Naive thymus-derived CD8-positive, alpha-beta T cell (primary cell): ENCODE data around the gene NAIF1. TPM values are rescaled to one million over a fixed set of nuclear protein-coding genes. Genes with fewer than 3 reads are reported as not detected.
A peak's percentile ranks its signal among the peaks of the same experiment; 100 is the strongest.
"Not testable (repeated sequence)": the region's sequence is repeated elsewhere in the genome, so short reads cannot be mapped to it uniquely, and the experiment has no call there.

Source experiments
- ATAC-seq, 2 donors: fragments of 150-1000 bp; cut with Tn5 transposase in 1 of 2; sonication (Bioruptor Pico), chemical (Tn5 transposase) in 1 of 2; 1 replicate in 1 of 2; 2 replicates in 1 of 2; pipeline ENCODE4 v1.10.0; 2021; ENCODE audit warnings: mild to moderate bottlenecking in 2 of 2, moderate library complexity in 2 of 2
- POLR2A ChIA-PET: fragments of 350-600 bp; sonication (Branson Sonifier 250); formaldehyde crosslinking; loops from one replicate; lab custom pipeline; 2021; ENCODE audit warnings: antibody characterized with exemption; lab: Charles Lee
- DNase-seq, 10 donors: peaks; one replicate each; pipeline versions ENCODE4 v3.0.0 to v3.0.0-alpha.2; 2020 to 2022
- H3K27ac Mint-ChIP-seq, 10 donors: one replicate each; pipeline ENCODE4 v1.8.0; 2020 to 2022; ENCODE audit warnings: mild to moderate bottlenecking in 10 of 10, mixed read lengths in 10 of 10, moderate library complexity in 4 of 10, inconsistent platforms in 1 of 10
- H3K27me3 Mint-ChIP-seq, 5 donors: one replicate each; pipeline ENCODE4 v1.8.0; 2021 to 2022; ENCODE audit warnings: mixed read lengths in 5 of 5
- H3K36me3 Mint-ChIP-seq, 3 donors: one replicate each; pipeline ENCODE4 v1.8.0; 2020 to 2022; ENCODE audit warnings: mixed read lengths in 3 of 3, mild to moderate bottlenecking in 2 of 3, inconsistent platforms in 1 of 3
- H3K4me1 Mint-ChIP-seq, 4 donors: one replicate each; pipeline ENCODE4 v1.8.0; 2021 to 2022; ENCODE audit warnings: mixed read lengths in 4 of 4
- H3K4me3 Mint-ChIP-seq, 10 donors: one replicate each; pipeline ENCODE4 v1.8.0; 2020 to 2022; ENCODE audit warnings: mild to moderate bottlenecking in 10 of 10, mixed read lengths in 10 of 10, moderate library complexity in 6 of 10, inconsistent platforms in 1 of 10
- H3K9me3 Mint-ChIP-seq, 9 donors: one replicate each; pipeline ENCODE4 v1.8.0; 2020 to 2022; ENCODE audit warnings: mixed read lengths in 9 of 9, mild to moderate bottlenecking in 3 of 9, inconsistent platforms in 1 of 9, moderate library complexity in 1 of 9
- polyA plus RNA-seq, 3 donors: library from polyadenylated mRNA; unstranded; fragments of 300-500 nt; fragmentation: Illumina TruSeq; gene quantifications; one replicate each; pipeline ENCODE4 v1.2.3, GENCODE V29; 2021
- total RNA-seq, 8 experiments: library from RNA in 2 of 8; stranded (reverse) in 2 of 8; gene quantifications; one replicate each; pipeline ENCODE4 v1.2.3 and lab custom pipeline; 2021 to 2026

Gene NAIF1
- total and polyA plus RNA-seq, 5 experiments from 2014 or later = 10.1 to 18.3 (median 13.3) TPM

DNA sequence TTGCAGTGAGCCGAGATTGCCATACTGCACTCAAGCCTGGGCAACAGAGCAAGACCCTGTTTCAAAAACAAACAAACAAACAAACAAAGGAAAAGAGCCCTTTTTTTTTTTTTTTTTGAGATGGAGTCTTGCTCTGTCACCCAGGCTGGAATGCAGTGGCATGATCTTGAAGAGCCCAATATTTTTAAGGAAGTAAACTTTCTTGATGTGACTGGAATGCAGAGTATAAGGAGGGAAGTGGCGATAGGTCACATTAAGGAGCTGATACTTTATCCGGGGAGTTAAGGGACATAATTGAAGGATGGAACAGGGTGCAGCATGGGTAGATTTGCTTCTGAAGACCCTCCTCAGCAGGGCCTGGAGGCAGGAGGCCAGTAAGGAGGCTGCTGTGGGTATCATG, 13.0 kb downstream of the NAIF1 start:
- no peaks in the 10 kb centered on the region for H3K27me3 Mint-ChIP-seq
- ATAC-seq = no peak
- peaks cover 0 to 15% (median 5%) of the 10 kb centered on the region in 4 donors for H3K4me1 Mint-ChIP-seq
- peak overlapping the region in 2 of 10 donors; percentile 23 to 65 for H3K27ac Mint-ChIP-seq
- no peaks in the 10 kb centered on the region for H3K36me3 Mint-ChIP-seq
- no peaks in the 10 kb centered on the region for H3K9me3 Mint-ChIP-seq
- POLR2A ChIA-PET = interaction anchor here (0.7 kb wide), 1 partner anchor 121 kb away, joined by 4 read pairs; no protein-coding TSS in a partner anchor
- H3K4me3 Mint-ChIP-seq = no peak overlapping the region
- no peak for DNase-seq

GRCh38 chr9:128053560-128053959, 13.6 kb downstream of the NAIF1 start:
- POLR2A ChIA-PET = no interaction called here
- H3K27ac Mint-ChIP-seq = no peak overlapping the region
- no peak for ATAC-seq

GRCh38 chr9:128051932-128052709, 15.0 kb downstream of the NAIF1 start:
- Mint-ChIP-seq H3K36me3 (no peaks in the 10 kb centered on the region), H3K27me3 (no peaks in the 10 kb centered on the region), H3K9me3 (no peaks in the 10 kb centered on the region), H3K4me3 (no peak overlapping the region), H3K27ac (no peak overlapping the region), H3K4me1 (peaks cover 0 to 12% (median 5%) of the 10 kb centered on the region in 4 donors)
- POLR2A ChIA-PET = interaction anchor here (0.5 to 1.4 kb wide), 4 partner anchors 16 to 116 kb away, joined by 3 to 8 read pairs (median 3); partner anchors contain the start of genes NAIF1 and SLC25A25
- no peak for ATAC-seq
- no peak for DNase-seq

More at GRCh38 chr9:128053560-128053959, 13.6 kb downstream of the NAIF1 start:
- Mint-ChIP-seq H3K36me3 (no peaks in the 10 kb centered on the region), H3K27me3 (no peaks in the 10 kb centered on the region), H3K4me1 (peaks cover 0 to 15% (median 5%) of the 10 kb centered on the region in 4 donors), H3K4me3 (no peak overlapping the region), H3K9me3 (no peaks in the 10 kb centered on the region)
- DNase-seq = no peak

DNA sequence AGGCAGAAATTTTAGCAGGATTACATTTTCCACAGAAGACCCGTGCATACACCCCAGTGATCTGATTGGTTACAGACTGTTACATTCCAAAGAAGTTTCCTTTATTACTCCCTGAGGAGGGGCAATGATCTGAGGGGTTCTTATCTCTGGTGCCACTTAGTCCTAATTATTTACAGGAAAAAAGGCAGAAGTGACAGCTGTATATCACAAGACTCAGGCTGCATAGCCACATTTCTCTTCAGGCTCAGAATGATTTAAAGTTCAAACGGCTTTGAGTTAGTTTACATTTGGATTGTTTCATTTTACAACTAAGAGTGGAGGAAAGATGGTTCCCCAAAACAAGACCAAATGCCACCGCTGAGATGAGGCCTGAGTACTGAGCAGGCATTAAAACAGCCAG, 17.3 kb downstream of the NAIF1 start:
- no peaks in the 10 kb centered on the region for H3K9me3 Mint-ChIP-seq
- H3K36me3 Mint-ChIP-seq = no peaks in the 10 kb centered on the region
- H3K27me3 Mint-ChIP-seq = no peaks in the 10 kb centered on the region
- no peak for ATAC-seq
- H3K4me1 Mint-ChIP-seq = peaks cover 0 to 12% (median 4%) of the 10 kb centered on the region in 4 donors
- H3K4me3 Mint-ChIP-seq = no peak overlapping the region
- H3K27ac Mint-ChIP-seq = peak overlapping the region in 1 of 10 donors; percentile 72
- no peak for DNase-seq
- POLR2A ChIA-PET = no interaction called here

GRCh38 chr9:128048663-128049062, 18.5 kb downstream of the NAIF1 start:
- no peak for DNase-seq
- H3K9me3 Mint-ChIP-seq = no peaks in the 10 kb centered on the region
- peaks cover 0 to 8% (median 0%) of the 10 kb centered on the region in 4 donors for H3K4me1 Mint-ChIP-seq

DNA sequence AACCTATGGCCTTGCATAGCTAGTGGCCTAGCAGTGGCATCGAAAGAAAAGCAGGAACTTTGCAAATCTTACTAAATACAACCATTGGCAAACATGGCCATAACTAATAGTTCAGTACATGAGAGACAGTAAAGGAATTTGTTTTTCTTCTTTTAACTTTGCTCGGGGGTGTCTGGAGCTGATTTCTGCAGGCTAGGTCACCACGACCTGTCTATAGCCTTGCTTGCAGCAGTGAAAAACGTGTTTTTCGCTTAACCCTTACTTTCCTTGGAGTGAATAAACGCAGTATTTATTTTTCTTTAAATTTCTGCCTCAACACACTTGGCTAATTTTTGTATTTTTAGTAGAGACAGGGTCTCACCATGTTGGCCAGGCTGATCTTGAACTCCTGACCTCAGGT, 19.9 kb downstream of the NAIF1 start:
- H3K4me3 Mint-ChIP-seq = no peak overlapping the region
- DNase-seq (no peak), ATAC-seq (no peak)
- POLR2A ChIA-PET = interaction anchor here (0.6 to 1.5 kb wide), 8 partner anchors 12 to 105 kb away, joined by 3 to 8 read pairs (median 3); no protein-coding TSS in a partner anchor
- no peaks in the 10 kb centered on the region for H3K27me3 Mint-ChIP-seq
- H3K4me1 Mint-ChIP-seq = peaks cover 0 to 6% (median under 1%) of the 10 kb centered on the region in 4 donors
- no peak overlapping the region for H3K27ac Mint-ChIP-seq
- no peaks in the 10 kb centered on the region for H3K36me3 Mint-ChIP-seq
- no peaks in the 10 kb centered on the region for H3K9me3 Mint-ChIP-seq

More at GRCh38 chr9:128048663-128049062, 18.5 kb downstream of the NAIF1 start:
- Mint-ChIP-seq H3K27me3 (no peaks in the 10 kb centered on the region), H3K27ac (no peak overlapping the region), H3K4me3 (no peak overlapping the region), H3K36me3 (no peaks in the 10 kb centered on the region)
- POLR2A ChIA-PET = interaction anchor here (0.6 kb wide), 1 partner anchor 229 kb away, joined by 5 read pairs; no protein-coding TSS in a partner anchor
- peak in 1 of 2 donors; percentile 66 for ATAC-seq

- Mint-ChIP-seq H3K9me3 (no peaks in the 10 kb centered on the region), H3K36me3 (no peaks in the 10 kb centered on the region), H3K4me3 (no peak overlapping the region), H3K27me3 (no peaks in the 10 kb centered on the region), H3K4me1 (peaks cover 0 to 6% (median 2%) of the 10 kb centered on the region in 4 donors), H3K27ac (no peak overlapping the region)
- DNase-seq = no peak
- POLR2A ChIA-PET = interaction anchor here (0.9 to 1.0 kb wide), 2 partner anchors 20 to 103 kb away, joined by 4 read pairs; no protein-coding TSS in a partner anchor
- no peak for ATAC-seq
Measured at GRCh38 chr9:128045831-128046230, 21.3 kb downstream of the NAIF1 start.

DNA sequence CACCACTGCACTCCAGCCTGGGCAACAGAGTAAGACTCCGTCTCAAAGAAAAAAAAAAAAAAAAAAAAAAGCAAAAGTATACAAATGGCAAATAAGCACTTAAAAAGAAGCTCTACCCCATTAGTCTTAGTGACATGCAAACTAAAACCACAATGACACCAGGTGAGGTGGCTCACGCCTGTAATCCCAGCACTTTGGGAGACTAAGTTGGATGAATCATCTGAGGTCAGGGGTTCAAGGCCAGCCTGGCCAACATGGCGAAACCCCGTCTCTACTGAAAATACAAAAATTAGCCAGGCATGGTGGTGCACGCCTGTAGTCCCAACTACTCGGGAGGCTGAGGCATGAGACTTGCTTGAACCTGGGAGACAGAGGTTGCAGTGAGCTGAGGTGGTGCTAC, 21.7 kb downstream of the NAIF1 start:
- H3K27me3 Mint-ChIP-seq, DNase-seq, H3K9me3 Mint-ChIP-seq, ATAC-seq, H3K27ac Mint-ChIP-seq, H3K36me3 Mint-ChIP-seq, H3K4me1 Mint-ChIP-seq, H3K4me3 Mint-ChIP-seq: not testable (repeated sequence)
- POLR2A ChIA-PET = interaction anchor here (0.9 kb wide), 1 partner anchor 103 kb away, joined by 4 read pairs; no protein-coding TSS in a partner anchor

GRCh38 chr9:128043467-128043868, 23.7 kb downstream of the NAIF1 start:
- no peak for DNase-seq
- Mint-ChIP-seq H3K27me3 (no peaks in the 10 kb centered on the region), H3K27ac (peak overlapping the region in 1 of 10 donors; percentile 35), H3K4me3 (no peak overlapping the region), H3K9me3 (no peaks in the 10 kb centered on the region), H3K36me3 (no peaks in the 10 kb centered on the region), H3K4me1 (peaks cover 0 to 5% (median 0%) of the 10 kb centered on the region in 4 donors)
- ATAC-seq = no peak
- POLR2A ChIA-PET = no interaction called here

GRCh38 chr9:128042043-128042442, 25.1 kb downstream of the NAIF1 start:
- no peak for ATAC-seq
- no peak for DNase-seq
- Mint-ChIP-seq H3K27ac (peak overlapping the region in 2 of 10 donors; percentile 19 to 75), H3K4me3 (no peak overlapping the region), H3K36me3 (no peaks in the 10 kb centered on the region), H3K9me3 (no peaks in the 10 kb centered on the region), H3K4me1 (peaks cover 0 to 5% (median 0%) of the 10 kb centered on the region in 4 donors), H3K27me3 (no peaks in the 10 kb centered on the region)
- POLR2A ChIA-PET = interaction anchor here (0.6 kb wide), 1 partner anchor 9 kb away, joined by 4 read pairs; no protein-coding TSS in a partner anchor

DNA sequence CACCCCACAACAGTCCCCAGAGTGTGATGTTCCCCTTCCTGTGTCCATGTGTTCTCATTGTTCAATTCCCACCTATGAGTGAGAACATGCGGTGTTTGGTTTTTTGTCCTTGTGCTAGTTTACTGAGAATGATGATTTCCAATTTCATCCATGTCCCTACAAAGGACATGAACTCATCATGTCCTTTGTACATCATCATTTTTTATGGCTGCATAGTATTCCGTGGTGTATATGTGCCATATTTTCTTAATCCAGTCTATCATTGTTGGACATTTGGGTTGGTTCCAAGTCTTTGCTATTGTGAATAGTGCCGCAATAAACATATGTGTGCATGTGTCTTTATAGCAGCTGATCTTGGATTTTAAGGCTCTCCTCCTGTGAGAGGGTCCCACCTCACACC, 26.3 kb downstream of the NAIF1 start:
- not testable (repeated sequence) for H3K4me1 Mint-ChIP-seq, H3K9me3 Mint-ChIP-seq, H3K36me3 Mint-ChIP-seq, ATAC-seq, H3K27ac Mint-ChIP-seq, H3K27me3 Mint-ChIP-seq, H3K4me3 Mint-ChIP-seq, DNase-seq
- POLR2A ChIA-PET = interaction anchor here (1.0 to 25.2 kb wide), 4 partner anchors 31 to 274 kb away, joined by 3 to 737 read pairs (median 4); partner anchors contain the start of gene DPM2

DNA sequence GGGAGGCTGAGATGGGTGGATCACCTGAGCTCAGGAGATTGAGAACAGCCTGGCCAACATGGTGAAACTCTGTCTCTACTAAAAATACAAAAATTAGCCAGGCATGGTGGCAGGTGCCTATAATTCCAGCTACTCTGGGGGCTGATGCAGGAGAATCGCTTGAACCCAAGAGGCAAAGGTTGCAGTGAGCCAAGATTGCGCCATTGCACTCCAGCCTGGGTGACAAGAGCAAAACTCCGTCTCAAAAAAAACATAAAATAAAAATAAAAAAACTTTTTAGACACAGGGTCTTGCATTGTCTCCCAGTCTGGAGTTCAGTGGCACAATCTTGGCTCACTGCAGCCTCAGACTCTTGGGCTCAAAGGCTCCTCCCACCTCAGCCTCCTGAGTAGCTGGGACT, 30.6 kb downstream of the NAIF1 start:
- H3K27ac Mint-ChIP-seq, H3K9me3 Mint-ChIP-seq, DNase-seq, ATAC-seq, H3K4me3 Mint-ChIP-seq, H3K36me3 Mint-ChIP-seq, H3K27me3 Mint-ChIP-seq: not testable (repeated sequence)
- POLR2A ChIA-PET = interaction anchor here (0.7 to 27.8 kb wide), 7 partner anchors 10 to 86 kb away, joined by 3 to 1266 read pairs (median 38); partner anchors contain the start of genes DPM2 and EEIG1
- H3K4me1 Mint-ChIP-seq = peaks cover 9 to 32% (median 24%) of the 10 kb centered on the region in 4 donors
